GM19397 (cell line): ENCODE results near the gene CPA1.
"Not testable (repeated sequence)": the region's sequence is repeated elsewhere in the genome, so short reads cannot be mapped to it uniquely, and the experiment has no call there.

Experiments
- ATAC-seq: cut with Tn5 transposase; IDR thresholded peaks from one replicate; pipeline ENCODE4 v1.9.1; 2021; ENCODE audit warnings: mild to moderate bottlenecking, moderate library complexity; ENCODE audit not compliant: unreplicated experiment

CPA1 gene

GRCh38 chr7:130371046-130371445 is 9.2 kb upstream of the CPA1 start:
- ATAC-seq, result no peak

GRCh38 chr7:130372402-130373165 is 7.7 kb upstream of the CPA1 start:
- ATAC-seq, result no peak

GRCh38 chr7:130374507-130374906 is 5.8 kb upstream of the CPA1 start:
- no peak for ATAC-seq

GRCh38 chr7:130376461-130376860 is 3.8 kb upstream of the CPA1 start:
- ATAC-seq, result not testable (repeated sequence)

GRCh38 chr7:130377178-130377577 is 3.1 kb upstream of the CPA1 start:
- ATAC-seq, result no peak

GRCh38 chr7:130379019-130379418 is 1.3 kb upstream of the CPA1 start:
- ATAC-seq, result no peak

- no peak for ATAC-seq
Observed at GRCh38 chr7:130379532-130379920, 768 bp upstream of the CPA1 start.

GRCh38 chr7:130380861-130381455 is 664 bp downstream of the CPA1 start:
- no peak for ATAC-seq

- no peak for ATAC-seq
Observed at GRCh38 chr7:130381468-130382312, 1.4 kb downstream of the CPA1 start.

GRCh38 chr7:130383187-130383980 is 3.1 kb downstream of the CPA1 start:
- no peak for ATAC-seq

GRCh38 chr7:130384371-130384801 is 4.1 kb downstream of the CPA1 start:
- ATAC-seq, result no peak

GRCh38 chr7:130384841-130385599 is 4.7 kb downstream of the CPA1 start:
- ATAC-seq, result no peak

GRCh38 chr7:130385600-130386066 is 5.3 kb downstream of the CPA1 start:
- ATAC-seq, result no peak

GRCh38 chr7:130386876-130387275 is 6.6 kb downstream of the CPA1 start:
- ATAC-seq, result no peak

GRCh38 chr7:130387306-130387627 is 7.0 kb downstream of the CPA1 start:
- ATAC-seq, result no peak

- ATAC-seq, result no peak
Observed at GRCh38 chr7:130387628-130388403, 7.5 kb downstream of the CPA1 start.

GRCh38 chr7:130388671-130389070 is 8.4 kb downstream of the CPA1 start:
- no peak for ATAC-seq

- no peak for ATAC-seq
Observed at GRCh38 chr7:130390486-130390885, 10.2 kb downstream of the CPA1 start.

GRCh38 chr7:130393101-130393561 is 12.8 kb downstream of the CPA1 start:
- ATAC-seq, result no peak
